SJSA1 (cell line): ENCODE data around the gene URM1. TPM values are rescaled to one million over a fixed set of nuclear protein-coding genes. Genes with fewer than 3 reads are reported as not detected.
"Not testable (repeated sequence)": the region's sequence is repeated elsewhere in the genome, so short reads cannot be mapped to it uniquely, and the experiment has no call there.

Experiments
- DNase-seq, 2 experiments: peaks; one replicate each; pipeline ENCODE4 v3.0.0-alpha.2; 2015 to 2020; ENCODE audit warnings: low spot score in 2 of 2, low read depth in 1 of 2
- H3K27ac ChIP-seq: fragments of 250-450 bp; sonication (Bioruptor Pico); 2 replicates; pipeline ENCODE4 v1.5.1; 2020; ENCODE audit warnings: mild to moderate bottlenecking, moderate library complexity
- H3K27me3 ChIP-seq: fragments of 250-450 bp; sonication (Bioruptor Pico); replicated peaks from 2 replicates; pipeline ENCODE4 v1.5.1; 2020; ENCODE audit warnings: mild to moderate bottlenecking, moderate library complexity
- H3K36me3 ChIP-seq: fragments of 250-450 bp; sonication (Bioruptor Pico); 2 replicates; pipeline ENCODE4 v1.5.1; 2020; ENCODE audit warnings: mild to moderate bottlenecking
- H3K4me1 ChIP-seq: fragments of 250-450 bp; sonication (Bioruptor Pico); replicated peaks from 2 replicates; pipeline ENCODE4 v1.6.1; 2021; ENCODE audit warnings: mild to moderate bottlenecking
- H3K4me3 ChIP-seq: fragments of 250-450 bp; sonication (Bioruptor Pico); 2 replicates; pipeline ENCODE4 v1.5.1; 2020; ENCODE audit warnings: mild to moderate bottlenecking
- H3K9me3 ChIP-seq: fragments of 250-450 bp; sonication (Bioruptor Pico); replicated peaks from 2 replicates; pipeline ENCODE4 v1.5.1; 2020; ENCODE audit warnings: mild to moderate bottlenecking
- total RNA-seq: library from RNA; depleted of rRNA; stranded (reverse); fragments of >200 nt; shearing (Covaris generic); gene quantifications from 2 replicates; pipeline ENCODE4 v1.2.3, GENCODE V29; 2014; rRNA removed

URM1 gene
- total RNA-seq, 1 experiment from 2014 or later: 35.0 TPM

- not testable (repeated sequence) for DNase-seq, H3K4me3 ChIP-seq, H3K36me3 ChIP-seq, H3K27me3 ChIP-seq, H3K9me3 ChIP-seq, H3K27ac ChIP-seq
- peaks cover 29% of the 10 kb centered on the region for H3K4me1 ChIP-seq
Observed at GRCh38 chr9:128423356-128423755, 52.2 kb downstream of the URM1 start.

GRCh38 chr9:128424268-128424780 lies 53.1 kb downstream of the URM1 start:
- Histone ChIP-seq H3K27me3 (no peaks in the 10 kb centered on the region), H3K36me3 (no peaks in the 10 kb centered on the region), H3K4me3 (no peak overlapping the region), H3K27ac (no peak overlapping the region), H3K9me3 (no peaks in the 10 kb centered on the region), H3K4me1 (peaks cover 28% of the 10 kb centered on the region)
- DNase-seq: no peak

- DNase-seq: no peak
- no peaks in the 10 kb centered on the region for H3K27me3 ChIP-seq
- H3K36me3 ChIP-seq: no peaks in the 10 kb centered on the region
- no peaks in the 10 kb centered on the region for H3K9me3 ChIP-seq
- no peak overlapping the region for H3K4me3 ChIP-seq
- no peak overlapping the region for H3K27ac ChIP-seq
- no peaks in the 10 kb centered on the region for H3K4me1 ChIP-seq
Observed at GRCh38 chr9:128428644-128429512, 57.7 kb downstream of the URM1 start.

GRCh38 chr9:128429513-128430086 lies 58.4 kb downstream of the URM1 start:
- Histone ChIP-seq H3K4me3 (no peak overlapping the region), H3K36me3 (no peaks in the 10 kb centered on the region), H3K27me3 (no peaks in the 10 kb centered on the region), H3K4me1 (no peaks in the 10 kb centered on the region), H3K9me3 (no peaks in the 10 kb centered on the region), H3K27ac (no peak overlapping the region)
- no peak for DNase-seq

GRCh38 chr9:128431207-128431606 lies 60.0 kb downstream of the URM1 start:
- Histone ChIP-seq H3K27me3 (no peaks in the 10 kb centered on the region), H3K27ac (no peak overlapping the region), H3K4me1 (no peaks in the 10 kb centered on the region), H3K4me3 (no peak overlapping the region), H3K9me3 (no peaks in the 10 kb centered on the region), H3K36me3 (no peaks in the 10 kb centered on the region)
- DNase-seq: no peak

- Histone ChIP-seq H3K36me3 (no peaks in the 10 kb centered on the region), H3K27ac (no peak overlapping the region), H3K9me3 (no peaks in the 10 kb centered on the region), H3K27me3 (no peaks in the 10 kb centered on the region), H3K4me3 (no peak overlapping the region), H3K4me1 (0 out of 2 replicates have a peak, but pooled peaks cover 3% of the 10 kb centered on the region)
- no peak for DNase-seq
Observed at GRCh38 chr9:128434340-128434739, 63.2 kb downstream of the URM1 start.

- DNase-seq: no peak
- H3K36me3 ChIP-seq: no peaks in the 10 kb centered on the region
- H3K4me3 ChIP-seq: no peak overlapping the region
- H3K27me3 ChIP-seq: no peaks in the 10 kb centered on the region
- H3K27ac ChIP-seq: no peak overlapping the region
- no peaks in the 10 kb centered on the region for H3K9me3 ChIP-seq
- 0 out of 2 replicates have a peak, but pooled peaks cover 3% of the 10 kb centered on the region for H3K4me1 ChIP-seq
Observed at GRCh38 chr9:128435611-128436010, 64.4 kb downstream of the URM1 start.

- H3K27ac ChIP-seq: no peak overlapping the region
- DNase-seq: peak; percentile 66 to 84
- H3K9me3 ChIP-seq: no peaks in the 10 kb centered on the region
- no peaks in the 10 kb centered on the region for H3K36me3 ChIP-seq
- no peaks in the 10 kb centered on the region for H3K27me3 ChIP-seq
- no peak overlapping the region for H3K4me3 ChIP-seq
- 0 out of 2 replicates have a peak, but pooled peaks cover 3% of the 10 kb centered on the region for H3K4me1 ChIP-seq
Observed at GRCh38 chr9:128438343-128439109, 67.4 kb downstream of the URM1 start.

GRCh38 chr9:128439273-128439672 lies 68.1 kb downstream of the URM1 start:
- no peak for DNase-seq
- H3K4me3 ChIP-seq: no peak overlapping the region
- no peaks in the 10 kb centered on the region for H3K27me3 ChIP-seq

More at GRCh38 chr9:128439273-128439672, 68.1 kb downstream of the URM1 start:
- Histone ChIP-seq H3K27ac (no peak overlapping the region), H3K4me1 (0 out of 2 replicates have a peak, but pooled peaks cover 3% of the 10 kb centered on the region), H3K36me3 (no peaks in the 10 kb centered on the region), H3K9me3 (no peaks in the 10 kb centered on the region)

Other genes starting within 250 kb of the URM1 start
- 37.9 and 41.4 TPM in 2 replicates for gene PTGES2, start 243.6 kb upstream of the URM1 start, total RNA-seq
- not detected in 2 replicates for gene LCN2, start 221.9 kb upstream of the URM1 start, total RNA-seq
- 96.6 and 112 TPM in 2 replicates for gene BBLN, start 211.1 kb upstream of the URM1 start, total RNA-seq
- 38.2 and 38.8 TPM in 2 replicates for gene CIZ1, start 179.8 kb upstream of the URM1 start, total RNA-seq
- gene DNM1, start 168.0 kb upstream of the URM1 start, total RNA-seq: 2.2 and 2.5 TPM in 2 replicates
- 76.2 and 78.6 TPM in 2 replicates for gene GOLGA2, start 95.4 kb upstream of the URM1 start, total RNA-seq
- gene SWI5, start 95.1 kb upstream of the URM1 start, total RNA-seq: 25.4 and 26.7 TPM in 2 replicates
- gene TRUB2, start 48.9 kb upstream of the URM1 start, total RNA-seq: 8.4 and 18.3 TPM in 2 replicates
- 27.8 and 36.6 TPM in 2 replicates for gene COQ4, start 48.5 kb upstream of the URM1 start, total RNA-seq
- gene SLC27A4, start 30.8 kb upstream of the URM1 start, total RNA-seq: 23.3 and 26.4 TPM in 2 replicates
- gene CERCAM, start 49.5 kb downstream of the URM1 start, total RNA-seq: 24.7 and 29.9 TPM in 2 replicates
- 48.0 and 56.9 TPM in 2 replicates for gene ODF2, start 84.6 kb downstream of the URM1 start, total RNA-seq
- gene GLE1, start 133.3 kb downstream of the URM1 start, total RNA-seq: 31.3 and 49.3 TPM in 2 replicates
- gene SPTAN1, start 181.2 kb downstream of the URM1 start, total RNA-seq: 165 and 181 TPM in 2 replicates